GM18498 (cell line): ENCODE results near the gene SPTAN1.
"Not testable (repeated sequence)": the region's sequence is repeated elsewhere in the genome, so short reads cannot be mapped to it uniquely, and the experiment has no call there.

Experiments used
- ATAC-seq: cut with Tn5 transposase; IDR thresholded peaks from one replicate; pipeline ENCODE4 v1.9.1; 2021; ENCODE audit warnings: mild to moderate bottlenecking, moderate library complexity; ENCODE audit not compliant: unreplicated experiment

The SPTAN1 gene

GRCh38 chr9:128552744-128553440, 505 bp downstream of the SPTAN1 start:
- peak; percentile 33 for ATAC-seq

GRCh38 chr9:128553728-128554127, 1.3 kb downstream of the SPTAN1 start:
- ATAC-seq = no peak

GRCh38 chr9:128554155-128554862, 1.9 kb downstream of the SPTAN1 start:
- ATAC-seq = no peak

GRCh38 chr9:128555180-128555721, 2.9 kb downstream of the SPTAN1 start:
- no peak for ATAC-seq

- no peak for ATAC-seq
Observed at GRCh38 chr9:128556276-128556675, 3.9 kb downstream of the SPTAN1 start.

- ATAC-seq = no peak
Observed at GRCh38 chr9:128556926-128557634, 4.7 kb downstream of the SPTAN1 start.

GRCh38 chr9:128558431-128559310, 6.3 kb downstream of the SPTAN1 start:
- peak; percentile 77 for ATAC-seq

- no peak for ATAC-seq
Observed at GRCh38 chr9:128565578-128565977, 13.2 kb downstream of the SPTAN1 start.

- no peak for ATAC-seq
Observed at GRCh38 chr9:128568470-128569078, 16.2 kb downstream of the SPTAN1 start.

GRCh38 chr9:128575469-128575868, 23.1 kb downstream of the SPTAN1 start:
- ATAC-seq = no peak

GRCh38 chr9:128575916-128576315, 23.5 kb downstream of the SPTAN1 start:
- no peak for ATAC-seq

GRCh38 chr9:128577206-128577605, 24.8 kb downstream of the SPTAN1 start:
- ATAC-seq = no peak

GRCh38 chr9:128579194-128579593, 26.8 kb downstream of the SPTAN1 start:
- no peak for ATAC-seq

- no peak for ATAC-seq
Observed at GRCh38 chr9:128580731-128581130, 28.3 kb downstream of the SPTAN1 start.

- not testable (repeated sequence) for ATAC-seq
Observed at GRCh38 chr9:128585155-128585554, 32.8 kb downstream of the SPTAN1 start.

- ATAC-seq = not testable (repeated sequence)
Observed at GRCh38 chr9:128586934-128587333, 34.5 kb downstream of the SPTAN1 start.

GRCh38 chr9:128587453-128587852, 35.1 kb downstream of the SPTAN1 start:
- no peak for ATAC-seq

GRCh38 chr9:128588581-128589233, 36.3 kb downstream of the SPTAN1 start:
- no peak for ATAC-seq

GRCh38 chr9:128593039-128593438, 40.7 kb downstream of the SPTAN1 start:
- no peak for ATAC-seq

- no peak for ATAC-seq
Observed at GRCh38 chr9:128593856-128594255, 41.5 kb downstream of the SPTAN1 start.
